HEK293 (cell line): Measurements from ENCODE around the gene EML3.

Experiments used
- CTCF ChIA-PET: fragments of 350-600 bp; formaldehyde crosslinking; extraction: SDS; loops from one replicate; lab custom pipeline; 2021; ENCODE audit warnings: antibody characterized with exemption; lab: Yijun Ruan, JAX
- POLR2A ChIA-PET: fragments of 300-600 bp; formaldehyde crosslinking; extraction: SDS; loops from one replicate; lab custom pipeline; 2020; ENCODE audit warnings: antibody characterized with exemption, inconsistent platforms; lab: Yijun Ruan, JAX
- H3K27ac ChIP-seq: fragments of 200-500 bp; sonication (Bioruptor generic); 2 replicates; pipeline ENCODE4 v1.5.1; 2014; ENCODE audit warnings: low read depth, low read length, control low read depth, inconsistent platforms; ENCODE audit errors: extremely low read depth
- H3K36me3 ChIP-seq, 2 experiments: fragments of 200-500 bp in 1 of 2; sonication (Bioruptor generic) in 1 of 2; 1 replicate in 1 of 2; 2 replicates in 1 of 2; pipeline ENCODE4 v1.5.1; 2014 to 2017; ENCODE audit warnings: inconsistent platforms in 2 of 2, low read length in 2 of 2; ENCODE audit not compliant: control insufficient read depth in 2 of 2, insufficient read depth in 1 of 2
- H3K4me1 ChIP-seq: fragments of 200-500 bp; sonication (Bioruptor generic); 2 replicates; pipeline ENCODE4 v1.5.1; 2014; ENCODE audit warnings: mild to moderate bottlenecking, low read length, inconsistent platforms; ENCODE audit not compliant: control insufficient read depth, insufficient read depth
- H3K4me3 ChIP-seq: 2 replicates; pipeline ENCODE4 v1.5.1; 2011; ENCODE audit warnings: low read depth, mild to moderate bottlenecking, control low read depth, low read length, moderate library complexity
- H3K9me3 ChIP-seq: fragments of 200-500 bp; sonication (Bioruptor generic); 2 replicates; pipeline ENCODE4 v1.5.1; 2014; ENCODE audit warnings: low read depth, low read length, inconsistent platforms; ENCODE audit not compliant: control insufficient read depth, insufficient read depth
- FEZF1 ChIP-seq: fragments of 450-650 bp; formaldehyde crosslinking; IDR thresholded peaks from 2 replicates; pipeline ENCODE4 v1.5.1; 2016; ENCODE audit warnings: missing biosample characterization, missing genetic modification characterization
- GLIS1 ChIP-seq: fragments of 450-650 bp; formaldehyde crosslinking; IDR thresholded peaks from 2 replicates; pipeline ENCODE4 v1.5.1; 2016; ENCODE audit warnings: missing biosample characterization, missing genetic modification characterization
- IKZF3 ChIP-seq: fragments of 450-650 bp; IDR thresholded peaks from 2 replicates; pipeline ENCODE4 v1.5.0; 2018; ENCODE audit warnings: missing biosample characterization, mild to moderate bottlenecking, missing genetic modification characterization, moderate library complexity
- KLF8 ChIP-seq: fragments of 450-650 bp; formaldehyde crosslinking; IDR thresholded peaks from 2 replicates; pipeline ENCODE4 v1.5.1; 2016; ENCODE audit warnings: missing biosample characterization, missing genetic modification characterization
- ZIC2 ChIP-seq: fragments of 450-650 bp; formaldehyde crosslinking; IDR thresholded peaks from 2 replicates; pipeline ENCODE4 v1.5.1; 2016; ENCODE audit warnings: missing biosample characterization, missing genetic modification characterization
- ZNF121 ChIP-seq: fragments of 450-650 bp; formaldehyde crosslinking; IDR thresholded peaks from 2 replicates; pipeline ENCODE4 v1.5.1; 2016; ENCODE audit warnings: missing biosample characterization, missing genetic modification characterization
- ZNF140 ChIP-seq: fragments of 450-650 bp; formaldehyde crosslinking; IDR thresholded peaks from 2 replicates; pipeline ENCODE4 v1.5.1; 2016; ENCODE audit warnings: missing biosample characterization, missing genetic modification characterization
- ZNF157 ChIP-seq: fragments of 450-650 bp; formaldehyde crosslinking; IDR thresholded peaks from 2 replicates; pipeline ENCODE4 v1.5.1; 2016; ENCODE audit warnings: missing biosample characterization, missing genetic modification characterization
- ZNF221 ChIP-seq: fragments of 450-650 bp; formaldehyde crosslinking; IDR thresholded peaks from 2 replicates; pipeline ENCODE4 v1.5.1; 2017; ENCODE audit warnings: missing biosample characterization, missing genetic modification characterization, borderline replicate concordance
- ZNF239 ChIP-seq: fragments of 450-650 bp; formaldehyde crosslinking; IDR thresholded peaks from 2 replicates; pipeline ENCODE4 v1.5.1; 2016; ENCODE audit warnings: missing biosample characterization, missing genetic modification characterization
- ZNF24 ChIP-seq: fragments of 450-650 bp; formaldehyde crosslinking; IDR thresholded peaks from 2 replicates; pipeline ENCODE4 v1.5.1; 2016; ENCODE audit warnings: missing biosample characterization, missing genetic modification characterization
- ZNF394 ChIP-seq: fragments of 450-650 bp; formaldehyde crosslinking; IDR thresholded peaks from 2 replicates; pipeline ENCODE4 v1.5.1; 2016; ENCODE audit warnings: missing biosample characterization, missing genetic modification characterization, mild to moderate bottlenecking, moderate library complexity, borderline replicate concordance
- ZNF830 ChIP-seq: fragments of 450-650 bp; IDR thresholded peaks from 2 replicates; pipeline ENCODE4 v1.5.0; 2018; ENCODE audit warnings: missing biosample characterization, missing genetic modification characterization, low read depth, mild to moderate bottlenecking, moderate library complexity
- ZNF837 ChIP-seq: fragments of 450-650 bp; formaldehyde crosslinking; IDR thresholded peaks from 2 replicates; pipeline ENCODE4 v1.5.1; 2016; ENCODE audit warnings: missing biosample characterization, missing genetic modification characterization
- ZSCAN23 ChIP-seq: fragments of 450-650 bp; formaldehyde crosslinking; IDR thresholded peaks from 2 replicates; pipeline ENCODE4 v1.5.1; 2016; ENCODE audit warnings: missing biosample characterization, missing genetic modification characterization
- TF ChIP-seq, protein P1 (sequence below): fragments of 450-650 bp; formaldehyde crosslinking; IDR thresholded peaks from 2 replicates; pipeline ENCODE4 v1.5.1; 2016; ENCODE audit warnings: missing biosample characterization, missing genetic modification characterization
- TF ChIP-seq, protein P2 (sequence below): fragments of 450-650 bp; formaldehyde crosslinking; IDR thresholded peaks from 2 replicates; pipeline ENCODE4 v1.5.1; 2016; ENCODE audit warnings: missing biosample characterization, missing genetic modification characterization
- TF ChIP-seq, protein P3 (sequence below): fragments of 450-650 bp; formaldehyde crosslinking; IDR thresholded peaks from 2 replicates; pipeline ENCODE4 v1.5.1; 2016; ENCODE audit warnings: missing biosample characterization, missing genetic modification characterization
- TF ChIP-seq, protein P4 (sequence below): fragments of 450-650 bp; formaldehyde crosslinking; IDR thresholded peaks from 2 replicates; pipeline ENCODE4 v1.5.1; 2016; ENCODE audit warnings: missing biosample characterization, missing genetic modification characterization
- TF ChIP-seq, protein P5 (sequence below): fragments of 450-650 bp; formaldehyde crosslinking; IDR thresholded peaks from 2 replicates; pipeline ENCODE4 v1.5.1; 2017; ENCODE audit warnings: missing biosample characterization, missing genetic modification characterization

The EML3 gene

DNA sequence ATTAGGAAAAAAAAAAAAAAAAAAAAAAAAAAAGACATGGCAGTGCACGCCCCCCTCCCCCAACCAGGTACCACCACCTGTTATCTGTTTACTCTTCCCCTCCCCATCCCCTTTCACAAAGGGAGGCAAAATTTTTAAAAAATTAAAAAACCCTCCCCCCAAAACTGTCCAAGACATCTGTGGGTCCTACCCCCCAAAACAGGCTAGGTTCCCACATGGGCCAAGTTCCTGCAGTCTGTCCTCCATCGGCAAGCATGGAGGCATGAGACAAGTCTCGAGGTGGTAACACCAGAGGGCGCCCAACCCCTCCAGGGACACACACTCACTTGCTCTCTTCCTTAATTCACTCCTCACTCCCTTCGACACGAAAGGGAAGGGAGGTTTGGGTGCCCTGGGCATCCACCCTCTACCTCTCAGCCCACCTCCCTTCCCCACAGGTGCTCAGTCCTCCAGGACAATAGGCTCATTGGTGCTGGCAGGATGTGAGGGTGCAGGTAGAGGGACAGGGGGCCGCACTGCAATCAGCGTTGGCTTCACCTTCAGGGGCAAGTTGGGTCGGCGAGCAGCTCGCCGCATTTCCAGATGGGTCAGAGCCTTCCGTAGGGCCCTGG lies 19.0 kb downstream of the EML3 start (continued):
- TF ChIP-seq, protein P1, sequence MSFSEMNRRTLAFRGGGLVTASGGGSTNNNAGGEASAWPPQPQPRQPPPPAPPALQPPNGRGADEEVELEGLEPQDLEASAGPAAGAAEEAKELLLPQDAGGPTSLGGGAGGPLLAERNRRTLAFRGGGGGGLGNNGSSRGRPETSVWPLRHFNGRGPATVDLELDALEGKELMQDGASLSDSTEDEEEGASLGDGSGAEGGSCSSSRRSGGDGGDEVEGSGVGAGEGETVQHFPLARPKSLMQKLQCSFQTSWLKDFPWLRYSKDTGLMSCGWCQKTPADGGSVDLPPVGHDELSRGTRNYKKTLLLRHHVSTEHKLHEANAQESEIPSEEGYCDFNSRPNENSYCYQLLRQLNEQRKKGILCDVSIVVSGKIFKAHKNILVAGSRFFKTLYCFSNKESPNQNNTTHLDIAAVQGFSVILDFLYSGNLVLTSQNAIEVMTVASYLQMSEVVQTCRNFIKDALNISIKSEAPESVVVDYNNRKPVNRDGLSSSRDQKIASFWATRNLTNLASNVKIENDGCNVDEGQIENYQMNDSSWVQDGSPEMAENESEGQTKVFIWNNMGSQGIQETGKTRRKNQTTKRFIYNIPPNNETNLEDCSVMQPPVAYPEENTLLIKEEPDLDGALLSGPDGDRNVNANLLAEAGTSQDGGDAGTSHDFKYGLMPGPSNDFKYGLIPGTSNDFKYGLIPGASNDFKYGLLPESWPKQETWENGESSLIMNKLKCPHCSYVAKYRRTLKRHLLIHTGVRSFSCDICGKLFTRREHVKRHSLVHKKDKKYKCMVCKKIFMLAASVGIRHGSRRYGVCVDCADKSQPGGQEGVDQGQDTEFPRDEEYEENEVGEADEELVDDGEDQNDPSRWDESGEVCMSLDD (tag by site-specific recombination): peak; percentile 69; the same call in 1 of the 2 replicates
- no peak for TF ChIP-seq ZNF837 (tag by site-specific recombination)
- TF ChIP-seq ZNF157 (tag by site-specific recombination): no peak
- TF ChIP-seq ZNF830 (tag by site-specific recombination): no peak
- no peak for TF ChIP-seq ZNF24 (tag by site-specific recombination)
- TF ChIP-seq, protein P2, sequence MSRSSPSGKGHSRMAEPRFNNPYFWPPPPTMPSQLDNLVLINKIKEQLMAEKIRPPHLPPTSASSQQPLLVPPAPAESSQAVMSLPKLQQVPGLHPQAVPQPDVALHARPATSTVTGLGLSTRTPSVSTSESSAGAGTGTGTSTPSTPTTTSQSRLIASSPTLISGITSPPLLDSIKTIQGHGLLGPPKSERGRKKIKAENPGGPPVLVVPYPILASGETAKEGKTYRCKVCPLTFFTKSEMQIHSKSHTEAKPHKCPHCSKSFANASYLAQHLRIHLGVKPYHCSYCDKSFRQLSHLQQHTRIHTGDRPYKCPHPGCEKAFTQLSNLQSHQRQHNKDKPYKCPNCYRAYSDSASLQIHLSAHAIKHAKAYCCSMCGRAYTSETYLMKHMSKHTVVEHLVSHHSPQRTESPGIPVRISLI: peak; percentile 73
- no peak for TF ChIP-seq ZNF121 (tag by site-specific recombination)

DNA sequence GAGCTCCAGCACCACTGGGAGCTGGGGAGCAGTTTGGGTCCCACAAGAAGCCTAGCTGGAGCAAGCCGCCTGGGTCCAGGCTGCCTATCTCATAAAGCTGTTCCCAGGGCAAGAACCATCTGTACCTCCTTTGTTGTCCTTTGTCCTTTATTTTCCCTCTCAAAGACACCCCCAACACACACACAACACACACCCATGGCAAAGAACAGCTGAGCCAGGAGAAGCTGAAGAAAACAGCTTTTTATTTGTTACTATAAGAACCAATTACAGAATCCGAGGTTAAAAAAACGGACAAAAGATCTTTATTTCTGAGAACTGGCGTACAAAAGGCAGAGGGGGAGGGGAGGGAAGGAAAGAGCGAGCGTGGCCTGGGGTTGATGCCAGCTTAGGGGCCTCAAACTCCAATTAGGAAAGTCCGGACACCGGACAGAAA lies 19.6 kb downstream of the EML3 start:
- no peaks in the 10 kb centered on the region for H3K9me3 ChIP-seq
- H3K27ac ChIP-seq: no peak overlapping the region
- TF ChIP-seq, protein P3, sequence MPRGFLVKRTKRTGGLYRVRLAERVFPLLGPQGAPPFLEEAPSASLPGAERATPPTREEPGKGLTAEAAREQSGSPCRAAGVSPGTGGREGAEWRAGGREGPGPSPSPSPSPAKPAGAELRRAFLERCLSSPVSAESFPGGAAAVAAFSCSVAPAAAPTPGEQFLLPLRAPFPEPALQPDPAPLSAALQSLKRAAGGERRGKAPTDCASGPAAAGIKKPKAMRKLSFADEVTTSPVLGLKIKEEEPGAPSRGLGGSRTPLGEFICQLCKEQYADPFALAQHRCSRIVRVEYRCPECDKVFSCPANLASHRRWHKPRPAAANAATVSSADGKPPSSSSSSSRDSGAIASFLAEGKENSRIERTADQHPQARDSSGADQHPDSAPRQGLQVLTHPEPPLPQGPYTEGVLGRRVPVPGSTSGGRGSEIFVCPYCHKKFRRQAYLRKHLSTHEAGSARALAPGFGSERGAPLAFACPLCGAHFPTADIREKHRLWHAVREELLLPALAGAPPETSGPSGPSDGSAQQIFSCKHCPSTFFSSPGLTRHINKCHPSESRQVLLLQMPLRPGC (tag by site-specific recombination): no peak
- TF ChIP-seq ZNF394 (tag by site-specific recombination) (no peak), ZIC2 (no peak), ZNF140 (tag by site-specific recombination) (no peak), ZNF239 (no peak), KLF8 (tag by site-specific recombination) (no peak)
- TF ChIP-seq, all 188 proteins: peak for 0
- no peak overlapping the region for H3K4me3 ChIP-seq
- CTCF ChIA-PET: interaction anchor here (0.8 to 3.5 kb wide), 15 partner anchors 9 to 198 kb away, joined by 3 to 19 read pairs (median 5); partner anchors contain the start of genes B3GAT3, C11orf98, CSKMT and MTA2
- H3K36me3 ChIP-seq: peaks cover 14 to 66% of the 10 kb centered on the region in 2 experiments; a peak in 2 of 3 replicates
- POLR2A ChIA-PET: interaction anchor here (0.6 to 6.0 kb wide), 16 partner anchors 8 to 278 kb away, joined by 3 to 140 read pairs (median 20); partner anchors contain the start of genes B3GAT3, C11orf98, CSKMT and EEF1G
- H3K4me1 ChIP-seq: no peaks in the 10 kb centered on the region

DNA sequence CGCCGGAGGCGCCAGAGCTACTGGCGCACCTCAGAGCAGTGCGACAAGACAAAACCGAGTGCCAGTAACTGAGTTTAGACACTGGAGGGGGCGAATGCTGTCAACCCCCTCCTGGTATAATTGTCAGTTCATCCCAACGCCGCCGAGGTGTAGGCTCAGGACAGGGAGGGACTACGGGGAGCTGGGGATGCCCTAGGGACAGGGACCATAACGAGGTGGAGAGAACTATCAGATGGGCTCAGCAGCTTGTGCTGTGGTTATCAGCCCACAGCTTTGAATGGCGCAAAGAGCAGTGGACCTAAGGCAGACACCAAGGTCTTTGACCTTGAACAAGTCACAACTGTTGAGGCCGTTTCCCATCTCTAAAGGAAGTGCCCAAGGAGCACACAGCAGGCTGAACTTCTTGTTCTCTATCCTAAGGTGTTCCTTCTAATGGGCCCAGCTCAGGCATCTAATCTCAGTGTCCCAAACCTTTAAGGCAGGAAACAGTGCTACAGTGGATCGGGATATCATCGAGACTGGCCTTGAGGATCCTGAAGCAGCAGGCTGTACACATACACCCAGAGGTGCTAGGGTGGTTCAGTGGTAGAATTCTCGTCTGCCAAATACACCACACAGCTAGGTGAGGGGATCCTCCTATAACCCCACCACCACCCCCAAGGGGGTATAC lies 20.3 kb downstream of the EML3 start:
- peak overlapping the region; percentile 53 for H3K27ac ChIP-seq
- H3K9me3 ChIP-seq: no peaks in the 10 kb centered on the region
- POLR2A ChIA-PET: interaction anchor here (0.5 to 6.0 kb wide), 58 partner anchors 8 to 458 kb away, joined by 3 to 140 read pairs (median 8); partner anchors contain the start of genes AHNAK, B3GAT3, C11orf98 and CSKMT
- H3K4me3 ChIP-seq: peak overlapping the region; percentile 42
- no peaks in the 10 kb centered on the region for H3K4me1 ChIP-seq
- H3K36me3 ChIP-seq: peaks cover 10 to 66% of the 10 kb centered on the region in 2 experiments; a peak in 2 of 3 replicates
- CTCF ChIA-PET: interaction anchor here (0.5 to 3.5 kb wide), 19 partner anchors 9 to 199 kb away, joined by 3 to 19 read pairs (median 4); partner anchors contain the start of genes B3GAT3, C11orf98, CSKMT and MTA2
- no peak for TF ChIP-seq FEZF1 (tag by site-specific recombination)
- 0 out of 2 replicates have a peak, but pooled peaks have one; percentile 7 for TF ChIP-seq IKZF3 (tag by site-specific recombination)
- 0 out of 2 replicates have a peak, but pooled peaks have one; percentile 2 for TF ChIP-seq ZSCAN23
- TF ChIP-seq, protein P4, sequence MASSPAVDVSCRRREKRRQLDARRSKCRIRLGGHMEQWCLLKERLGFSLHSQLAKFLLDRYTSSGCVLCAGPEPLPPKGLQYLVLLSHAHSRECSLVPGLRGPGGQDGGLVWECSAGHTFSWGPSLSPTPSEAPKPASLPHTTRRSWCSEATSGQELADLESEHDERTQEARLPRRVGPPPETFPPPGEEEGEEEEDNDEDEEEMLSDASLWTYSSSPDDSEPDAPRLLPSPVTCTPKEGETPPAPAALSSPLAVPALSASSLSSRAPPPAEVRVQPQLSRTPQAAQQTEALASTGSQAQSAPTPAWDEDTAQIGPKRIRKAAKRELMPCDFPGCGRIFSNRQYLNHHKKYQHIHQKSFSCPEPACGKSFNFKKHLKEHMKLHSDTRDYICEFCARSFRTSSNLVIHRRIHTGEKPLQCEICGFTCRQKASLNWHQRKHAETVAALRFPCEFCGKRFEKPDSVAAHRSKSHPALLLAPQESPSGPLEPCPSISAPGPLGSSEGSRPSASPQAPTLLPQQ (tag by site-specific recombination): no peak
- TF ChIP-seq, protein P5, sequence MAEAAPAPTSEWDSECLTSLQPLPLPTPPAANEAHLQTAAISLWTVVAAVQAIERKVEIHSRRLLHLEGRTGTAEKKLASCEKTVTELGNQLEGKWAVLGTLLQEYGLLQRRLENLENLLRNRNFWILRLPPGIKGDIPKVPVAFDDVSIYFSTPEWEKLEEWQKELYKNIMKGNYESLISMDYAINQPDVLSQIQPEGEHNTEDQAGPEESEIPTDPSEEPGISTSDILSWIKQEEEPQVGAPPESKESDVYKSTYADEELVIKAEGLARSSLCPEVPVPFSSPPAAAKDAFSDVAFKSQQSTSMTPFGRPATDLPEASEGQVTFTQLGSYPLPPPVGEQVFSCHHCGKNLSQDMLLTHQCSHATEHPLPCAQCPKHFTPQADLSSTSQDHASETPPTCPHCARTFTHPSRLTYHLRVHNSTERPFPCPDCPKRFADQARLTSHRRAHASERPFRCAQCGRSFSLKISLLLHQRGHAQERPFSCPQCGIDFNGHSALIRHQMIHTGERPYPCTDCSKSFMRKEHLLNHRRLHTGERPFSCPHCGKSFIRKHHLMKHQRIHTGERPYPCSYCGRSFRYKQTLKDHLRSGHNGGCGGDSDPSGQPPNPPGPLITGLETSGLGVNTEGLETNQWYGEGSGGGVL (tag by site-specific recombination): peak; percentile 50; the same call in 1 of the 2 replicates
- no peak for TF ChIP-seq ZNF221 (tag by site-specific recombination)
- TF ChIP-seq GLIS1: peak; percentile 4; the same call in 1 of the 2 replicates
